ENCODE data around the gene ITGB5.
A peak's percentile ranks its signal among the peaks of the same experiment; 100 is the strongest.

Gene ITGB5

GRCh38 chr3:124843047-124843446 lies 44.1 kb downstream of the ITGB5 start:
- H3K27ac ChIP-seq (ENCODE audit: low read length): peak overlapping the region; percentile 11
- H3K36me3 ChIP-seq (ENCODE audit: control insufficient read depth in 1 of 2, insufficient read depth in 2 of 2, low read length in 2 of 2): peaks cover 2 to 23% of the 10 kb centered on the region in 2 donors
- no peaks in the 10 kb centered on the region for H3K27me3 ChIP-seq (ENCODE audit: low read depth, low read length)
- no peak overlapping the region for H3K4me3 ChIP-seq (ENCODE audit: low read depth in 1 of 2, low read length in 2 of 2)
- H3K4me1 ChIP-seq (ENCODE audit: control insufficient read depth in 1 of 2, insufficient read depth in 2 of 2, low read length in 2 of 2): peaks cover 5 to 24% of the 10 kb centered on the region in 2 donors
- H3K9me3 ChIP-seq (ENCODE audit: control insufficient read depth in 1 of 2, low read length in 2 of 2): no peaks in the 10 kb centered on the region

- H3K27ac ChIP-seq (ENCODE audit: low read length): no peak overlapping the region
- H3K36me3 ChIP-seq (ENCODE audit: control insufficient read depth in 1 of 2, insufficient read depth in 2 of 2, low read length in 2 of 2): peaks cover 2 to 10% of the 10 kb centered on the region in 2 donors
- H3K9me3 ChIP-seq (ENCODE audit: control insufficient read depth in 1 of 2, low read length in 2 of 2): no peaks in the 10 kb centered on the region
- H3K4me3 ChIP-seq (ENCODE audit: low read depth in 1 of 2, low read length in 2 of 2): no peak overlapping the region
- no peaks in the 10 kb centered on the region for H3K27me3 ChIP-seq (ENCODE audit: low read depth, low read length)
- H3K4me1 ChIP-seq (ENCODE audit: control insufficient read depth in 1 of 2, insufficient read depth in 2 of 2, low read length in 2 of 2): peaks cover 13 to 38% of the 10 kb centered on the region in 2 donors
Observed at GRCh38 chr3:124841517-124841916, 45.6 kb downstream of the ITGB5 start.

GRCh38 chr3:124840331-124840730 lies 46.8 kb downstream of the ITGB5 start:
- Histone ChIP-seq H3K9me3 (ENCODE audit: control insufficient read depth in 1 of 2, low read length in 2 of 2) (no peaks in the 10 kb centered on the region), H3K27ac (ENCODE audit: low read length) (no peak overlapping the region), H3K4me3 (ENCODE audit: low read depth in 1 of 2, low read length in 2 of 2) (no peak overlapping the region), H3K36me3 (ENCODE audit: control insufficient read depth in 1 of 2, insufficient read depth in 2 of 2, low read length in 2 of 2) (peaks cover 2 to 4% of the 10 kb centered on the region in 2 donors), H3K4me1 (ENCODE audit: control insufficient read depth in 1 of 2, insufficient read depth in 2 of 2, low read length in 2 of 2) (peaks cover 20 to 41% of the 10 kb centered on the region in 2 donors), H3K27me3 (ENCODE audit: low read depth, low read length) (no peaks in the 10 kb centered on the region)

GRCh38 chr3:124839896-124840295 lies 47.3 kb downstream of the ITGB5 start:
- H3K27ac ChIP-seq (ENCODE audit: low read length): no peak overlapping the region
- H3K4me3 ChIP-seq (ENCODE audit: low read depth in 1 of 2, low read length in 2 of 2): no peak overlapping the region
- peaks cover 23 to 41% of the 10 kb centered on the region in 2 donors for H3K4me1 ChIP-seq (ENCODE audit: control insufficient read depth in 1 of 2, insufficient read depth in 2 of 2, low read length in 2 of 2)

GRCh38 chr3:124838963-124839362 lies 48.2 kb downstream of the ITGB5 start:
- Histone ChIP-seq H3K27ac (ENCODE audit: low read length) (no peak overlapping the region), H3K4me1 (ENCODE audit: control insufficient read depth in 1 of 2, insufficient read depth in 2 of 2, low read length in 2 of 2) (peaks cover 26 to 39% of the 10 kb centered on the region in 2 donors)

More at GRCh38 chr3:124839896-124840295, 47.3 kb downstream of the ITGB5 start:
- Histone ChIP-seq H3K27me3 (ENCODE audit: low read depth, low read length) (no peaks in the 10 kb centered on the region), H3K36me3 (ENCODE audit: control insufficient read depth in 1 of 2, insufficient read depth in 2 of 2, low read length in 2 of 2) (peaks cover 2 to 4% of the 10 kb centered on the region in 2 donors), H3K9me3 (ENCODE audit: control insufficient read depth in 1 of 2, low read length in 2 of 2) (no peaks in the 10 kb centered on the region)

GRCh38 chr3:124837730-124838186 lies 49.4 kb downstream of the ITGB5 start:
- H3K9me3 ChIP-seq (ENCODE audit: control insufficient read depth in 1 of 2, low read length in 2 of 2): no peaks in the 10 kb centered on the region
- no peak overlapping the region for H3K4me3 ChIP-seq (ENCODE audit: low read depth in 1 of 2, low read length in 2 of 2)
- H3K4me1 ChIP-seq (ENCODE audit: control insufficient read depth in 1 of 2, insufficient read depth in 2 of 2, low read length in 2 of 2): peaks cover 26 to 39% of the 10 kb centered on the region in 2 donors

More at GRCh38 chr3:124838963-124839362, 48.2 kb downstream of the ITGB5 start:
- Histone ChIP-seq H3K4me3 (ENCODE audit: low read depth in 1 of 2, low read length in 2 of 2) (no peak overlapping the region), H3K9me3 (ENCODE audit: control insufficient read depth in 1 of 2, low read length in 2 of 2) (no peaks in the 10 kb centered on the region), H3K27me3 (ENCODE audit: low read depth, low read length) (no peaks in the 10 kb centered on the region), H3K36me3 (ENCODE audit: control insufficient read depth in 1 of 2, insufficient read depth in 2 of 2, low read length in 2 of 2) (peaks cover 2 to 4% of the 10 kb centered on the region in 2 donors)

GRCh38 chr3:124837065-124837464 lies 50.1 kb downstream of the ITGB5 start:
- no peaks in the 10 kb centered on the region for H3K27me3 ChIP-seq (ENCODE audit: low read depth, low read length)
- H3K9me3 ChIP-seq (ENCODE audit: control insufficient read depth in 1 of 2, low read length in 2 of 2): no peaks in the 10 kb centered on the region
- H3K4me1 ChIP-seq (ENCODE audit: control insufficient read depth in 1 of 2, insufficient read depth in 2 of 2, low read length in 2 of 2): peaks cover 26 to 39% of the 10 kb centered on the region in 2 donors
- peak overlapping the region; percentile 58 for H3K27ac ChIP-seq (ENCODE audit: low read length)
- peaks cover 2 to 4% of the 10 kb centered on the region in 2 donors for H3K36me3 ChIP-seq (ENCODE audit: control insufficient read depth in 1 of 2, insufficient read depth in 2 of 2, low read length in 2 of 2)
- H3K4me3 ChIP-seq (ENCODE audit: low read depth in 1 of 2, low read length in 2 of 2): peak overlapping the region in 1 of 2 donors; percentile 8

More at GRCh38 chr3:124837730-124838186, 49.4 kb downstream of the ITGB5 start:
- no peaks in the 10 kb centered on the region for H3K27me3 ChIP-seq (ENCODE audit: low read depth, low read length)
- H3K36me3 ChIP-seq (ENCODE audit: control insufficient read depth in 1 of 2, insufficient read depth in 2 of 2, low read length in 2 of 2): peaks cover 2 to 4% of the 10 kb centered on the region in 2 donors
- H3K27ac ChIP-seq (ENCODE audit: low read length): peak overlapping the region; percentile 62

- peaks cover 24 to 38% of the 10 kb centered on the region in 2 donors for H3K4me1 ChIP-seq (ENCODE audit: control insufficient read depth in 1 of 2, insufficient read depth in 2 of 2, low read length in 2 of 2)
- H3K27ac ChIP-seq (ENCODE audit: low read length): peak overlapping the region; percentile 58
- no peaks in the 10 kb centered on the region for H3K9me3 ChIP-seq (ENCODE audit: control insufficient read depth in 1 of 2, low read length in 2 of 2)
- no peak overlapping the region for H3K4me3 ChIP-seq (ENCODE audit: low read depth in 1 of 2, low read length in 2 of 2)
- no peaks in the 10 kb centered on the region for H3K27me3 ChIP-seq (ENCODE audit: low read depth, low read length)
- H3K36me3 ChIP-seq (ENCODE audit: control insufficient read depth in 1 of 2, insufficient read depth in 2 of 2, low read length in 2 of 2): no peaks in the 10 kb centered on the region
Observed at GRCh38 chr3:124836448-124836847, 50.7 kb downstream of the ITGB5 start.

GRCh38 chr3:124834723-124835718 lies 52.1 kb downstream of the ITGB5 start:
- Histone ChIP-seq H3K4me1 (ENCODE audit: control insufficient read depth in 1 of 2, insufficient read depth in 2 of 2, low read length in 2 of 2) (peaks cover 21 to 33% of the 10 kb centered on the region in 2 donors), H3K9me3 (ENCODE audit: control insufficient read depth in 1 of 2, low read length in 2 of 2) (no peaks in the 10 kb centered on the region), H3K27ac (ENCODE audit: low read length) (peak overlapping the region; percentile 39), H3K27me3 (ENCODE audit: low read depth, low read length) (no peaks in the 10 kb centered on the region), H3K4me3 (ENCODE audit: low read depth in 1 of 2, low read length in 2 of 2) (peak overlapping the region in 1 of 2 donors; percentile 9), H3K36me3 (ENCODE audit: control insufficient read depth in 1 of 2, insufficient read depth in 2 of 2, low read length in 2 of 2) (no peaks in the 10 kb centered on the region)

- Histone ChIP-seq H3K4me1 (ENCODE audit: control insufficient read depth in 1 of 2, insufficient read depth in 2 of 2, low read length in 2 of 2) (peaks cover 29 to 33% of the 10 kb centered on the region in 2 donors), H3K27me3 (ENCODE audit: low read depth, low read length) (no peaks in the 10 kb centered on the region), H3K4me3 (ENCODE audit: low read depth in 1 of 2, low read length in 2 of 2) (no peak overlapping the region), H3K27ac (ENCODE audit: low read length) (peak overlapping the region; percentile 47), H3K9me3 (ENCODE audit: control insufficient read depth in 1 of 2, low read length in 2 of 2) (no peaks in the 10 kb centered on the region), H3K36me3 (ENCODE audit: control insufficient read depth in 1 of 2, insufficient read depth in 2 of 2, low read length in 2 of 2) (no peaks in the 10 kb centered on the region)
Observed at GRCh38 chr3:124833710-124834332, 53.3 kb downstream of the ITGB5 start.
